Measurements from ENCODE around the gene PNMA8B.

The PNMA8B gene

GRCh38 chr19:46448601-46449000 is 47.1 kb downstream of the PNMA8B start:
- no peak overlapping the region for H3K4me3 ChIP-seq (ENCODE audit: low read depth, low read length)
- TF ChIP-seq, protein P1, sequence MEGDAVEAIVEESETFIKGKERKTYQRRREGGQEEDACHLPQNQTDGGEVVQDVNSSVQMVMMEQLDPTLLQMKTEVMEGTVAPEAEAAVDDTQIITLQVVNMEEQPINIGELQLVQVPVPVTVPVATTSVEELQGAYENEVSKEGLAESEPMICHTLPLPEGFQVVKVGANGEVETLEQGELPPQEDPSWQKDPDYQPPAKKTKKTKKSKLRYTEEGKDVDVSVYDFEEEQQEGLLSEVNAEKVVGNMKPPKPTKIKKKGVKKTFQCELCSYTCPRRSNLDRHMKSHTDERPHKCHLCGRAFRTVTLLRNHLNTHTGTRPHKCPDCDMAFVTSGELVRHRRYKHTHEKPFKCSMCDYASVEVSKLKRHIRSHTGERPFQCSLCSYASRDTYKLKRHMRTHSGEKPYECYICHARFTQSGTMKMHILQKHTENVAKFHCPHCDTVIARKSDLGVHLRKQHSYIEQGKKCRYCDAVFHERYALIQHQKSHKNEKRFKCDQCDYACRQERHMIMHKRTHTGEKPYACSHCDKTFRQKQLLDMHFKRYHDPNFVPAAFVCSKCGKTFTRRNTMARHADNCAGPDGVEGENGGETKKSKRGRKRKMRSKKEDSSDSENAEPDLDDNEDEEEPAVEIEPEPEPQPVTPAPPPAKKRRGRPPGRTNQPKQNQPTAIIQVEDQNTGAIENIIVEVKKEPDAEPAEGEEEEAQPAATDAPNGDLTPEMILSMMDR (IDR thresholded peaks at IDR 0.05; ENCODE audit: insufficient read depth, low read depth, low read length, missing control alignments) = no peak
- DNase-seq (ENCODE audit: low read depth) = no peak

DNA sequence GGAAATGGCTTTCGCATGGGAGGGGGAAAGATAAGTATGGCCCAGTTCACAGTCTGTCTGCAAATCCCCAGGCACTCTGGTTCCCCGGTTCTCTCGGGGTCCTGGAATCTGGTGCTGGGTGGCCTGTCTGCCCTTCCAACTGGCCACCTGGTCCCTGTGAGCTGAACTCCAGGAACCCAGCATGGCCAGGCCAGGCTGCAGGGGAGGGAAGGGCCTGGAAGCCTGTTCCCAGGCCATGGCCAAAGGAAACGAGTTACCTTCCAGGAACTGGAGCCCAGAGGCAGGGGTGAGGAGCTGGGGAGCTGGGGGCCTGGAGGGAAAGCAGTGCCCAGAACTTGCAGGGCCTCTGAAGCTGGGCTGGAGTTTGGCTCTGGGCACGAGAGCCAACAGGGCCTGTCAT is 47.8 kb downstream of the PNMA8B start:
- TF ChIP-seq, protein P1 (IDR thresholded peaks at IDR 0.05; ENCODE audit: insufficient read depth, low read depth, low read length, missing control alignments) = no peak
- no peak overlapping the region for H3K4me3 ChIP-seq (ENCODE audit: low read depth, low read length)
- no peak for DNase-seq (ENCODE audit: low read depth)

DNA sequence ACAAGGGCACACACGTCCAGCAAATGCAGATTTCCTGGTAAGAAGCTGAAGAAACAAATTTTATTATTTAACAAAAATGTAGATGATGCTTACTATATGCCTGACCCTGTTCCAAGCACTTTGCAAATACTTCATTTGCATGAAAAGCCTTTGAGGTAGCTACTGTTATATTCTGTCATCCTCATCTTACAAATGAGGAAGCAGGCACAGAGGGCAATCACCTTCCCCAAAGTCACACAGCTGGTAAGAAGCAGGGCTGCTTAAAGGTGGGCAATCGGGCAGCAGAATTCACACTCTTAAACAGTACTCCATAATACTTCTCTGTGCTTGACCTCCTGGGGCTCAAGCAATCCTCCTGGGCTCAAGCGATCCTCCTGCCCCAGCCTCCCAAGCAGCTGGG is 48.7 kb downstream of the PNMA8B start:
- no peak overlapping the region for H3K4me3 ChIP-seq (ENCODE audit: low read depth, low read length)

GRCh38 chr19:46446021-46446420 is 49.6 kb downstream of the PNMA8B start:
- DNase-seq (ENCODE audit: low read depth) = no peak
- TF ChIP-seq, protein P1 (IDR thresholded peaks at IDR 0.05; ENCODE audit: insufficient read depth, low read depth, low read length, missing control alignments) = no peak
- no peak overlapping the region for H3K4me3 ChIP-seq (ENCODE audit: low read depth, low read length)

More for the DNA sequence above, 48.7 kb downstream of the PNMA8B start:
- TF ChIP-seq, protein P1 (IDR thresholded peaks at IDR 0.05; ENCODE audit: insufficient read depth, low read depth, low read length, missing control alignments) = no peak
- DNase-seq (ENCODE audit: low read depth) = no peak

DNA sequence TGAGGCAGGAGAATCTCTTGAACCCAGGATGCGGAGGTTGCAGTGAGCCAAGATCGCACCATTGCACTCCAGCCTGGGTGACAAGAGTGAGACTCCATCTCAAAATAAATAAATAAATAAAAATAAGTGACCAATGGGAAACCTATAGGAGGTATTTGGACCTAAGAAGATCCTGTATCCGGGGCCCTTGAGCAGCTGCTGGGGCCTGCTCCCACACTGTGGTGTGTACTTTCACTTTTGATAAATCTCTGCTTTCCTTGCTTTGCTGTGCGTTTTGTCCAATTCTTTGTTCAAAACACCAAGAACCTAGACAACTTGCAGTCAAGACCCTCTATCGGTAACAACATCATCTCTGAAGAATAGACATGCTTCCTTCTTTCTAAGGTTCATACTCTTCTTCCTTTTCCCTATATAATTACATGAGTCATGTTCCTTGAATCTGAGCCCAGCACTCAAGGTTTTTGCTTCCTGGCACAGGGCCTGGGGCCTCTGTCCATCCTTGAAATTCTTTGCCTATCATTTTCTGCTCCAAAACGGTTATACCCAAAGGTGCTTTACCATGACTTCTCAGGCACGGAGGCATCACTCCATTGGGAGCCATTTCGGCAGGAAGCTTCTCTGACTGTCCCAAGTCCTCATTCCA is 52.7 kb downstream of the PNMA8B start:
- no peak overlapping the region for H3K4me3 ChIP-seq (ENCODE audit: low read depth, low read length)
- TF ChIP-seq, protein P1 (IDR thresholded peaks at IDR 0.05; ENCODE audit: insufficient read depth, low read depth, low read length, missing control alignments) = no peak
- no peak for DNase-seq (ENCODE audit: low read depth)

GRCh38 chr19:46441866-46442265 is 53.8 kb downstream of the PNMA8B start:
- TF ChIP-seq, protein P1 (IDR thresholded peaks at IDR 0.05; ENCODE audit: insufficient read depth, low read depth, low read length, missing control alignments) = no peak
- no peak overlapping the region for H3K4me3 ChIP-seq (ENCODE audit: low read depth, low read length)
- no peak for DNase-seq (ENCODE audit: low read depth)
